Measurements from ENCODE around the gene IKZF4. TPM values are rescaled to one million over a fixed set of nuclear protein-coding genes. Genes with fewer than 3 reads are reported as not detected.

The IKZF4 gene
- total RNA-seq, 1 experiment from 2014 or later, result 13.9 TPM

- no peak overlapping the region for H3K9ac ChIP-seq (ENCODE audit: extremely low read depth, insufficient read length, low read length)
- no peak overlapping the region for H3K27ac ChIP-seq (ENCODE audit: insufficient read length, low read depth, low read length)
- no peaks in the 10 kb centered on the region for H4K20me1 ChIP-seq (ENCODE audit: control insufficient read depth, insufficient read depth, insufficient read length)
- no peak overlapping the region for H2AK5ac ChIP-seq (ENCODE audit: insufficient read length, low read length)
- WGBS (ENCODE audit: extremely low coverage, insufficient read length, low lambda C conversion rate), result no CpG with 5 or more reads among the region's 4 CpGs
- H3K9me3 Mint-ChIP-seq, result no peaks in the 10 kb centered on the region; a peak in 1 of 5 replicates
- no peaks in the 10 kb centered on the region for H3K4me1 Mint-ChIP-seq
- H4K5ac ChIP-seq (ENCODE audit: insufficient read length, low read depth, low read length), result no peak overlapping the region
- no peaks in the 10 kb centered on the region for H3K27me3 ChIP-seq (ENCODE audit: insufficient read depth, low read length)
- H2BK12ac ChIP-seq (ENCODE audit: insufficient read length, low read depth, low read length), result no peak overlapping the region
- H3K14ac ChIP-seq (ENCODE audit: insufficient read depth, low read length), result no peak overlapping the region
- no peaks in the 10 kb centered on the region for H3K27me3 Mint-ChIP-seq (ENCODE audit: low read depth)
- no peaks in the 10 kb centered on the region for H3K23me2 ChIP-seq (ENCODE audit: insufficient read length, low read depth, low read length, poor library complexity, severe bottlenecking)
- H2BK20ac ChIP-seq (ENCODE audit: low read depth, low read length, poor library complexity, severe bottlenecking), result no peak overlapping the region
- H2BK120ac ChIP-seq (ENCODE audit: low read depth, low read length, poor library complexity, severe bottlenecking), result no peak overlapping the region
- H3K9me3 ChIP-seq (ENCODE audit: control insufficient read depth, low read depth, low read length), result no peaks in the 10 kb centered on the region
- no peak overlapping the region for H4K91ac ChIP-seq (ENCODE audit: insufficient read length, low read depth, low read length)
- no peak overlapping the region for H3K56ac ChIP-seq (ENCODE audit: insufficient read length, low read depth, low read length)
- no peak overlapping the region for H3K23ac ChIP-seq (ENCODE audit: insufficient read length, low read depth, low read length)
- no peak for TF ChIP-seq CTCF (conservative IDR thresholded peaks at IDR 0.05)
- H3K79me2 ChIP-seq (ENCODE audit: insufficient read depth, low read length), result no peaks in the 10 kb centered on the region
- H3K4me1 ChIP-seq (ENCODE audit: insufficient read depth, low read length), result no peaks in the 10 kb centered on the region
- H3K27ac Mint-ChIP-seq, result peak overlapping the region; percentile 39 to 76 (median 52); a peak in 2 of 7 replicates
- H3K18ac ChIP-seq (ENCODE audit: insufficient read length, low read depth, low read length), result no peak overlapping the region
- no peak overlapping the region for H2BK5ac ChIP-seq (ENCODE audit: insufficient read length, low read length)
- no peak overlapping the region for H3K4me2 ChIP-seq (ENCODE audit: insufficient read depth, insufficient read length, low read length)
- no peak overlapping the region for H3K4ac ChIP-seq (ENCODE audit: low read depth, low read length)
- peaks cover 14 to 65% (median 57%) of the 10 kb centered on the region in 3 experiments; a peak in 6 of 7 replicates for H3K36me3 Mint-ChIP-seq (ENCODE audit: insufficient read depth in 1 of 3, low read depth in 3 of 3)
- H3K79me1 ChIP-seq (ENCODE audit: insufficient read depth, low read depth, low read length, poor library complexity, severe bottlenecking), result no peaks in the 10 kb centered on the region
- DNase-seq, result no peak
- no peak overlapping the region for H4K8ac ChIP-seq (replicated peaks; ENCODE audit: insufficient read length, low read depth, low read length)
- no peak overlapping the region for H3K4me3 Mint-ChIP-seq
- H3T11ph ChIP-seq (ENCODE audit: low read length), result no peak overlapping the region
- no peak overlapping the region for H2BK15ac ChIP-seq (ENCODE audit: low read depth, low read length)
- no peak overlapping the region for H2AFZ ChIP-seq (ENCODE audit: low read length)
Observed at GRCh38 chr12:55983232-55983842, 37.5 kb upstream of the IKZF4 start.
